Frontal cortex (tissue), 4 donors: ENCODE measurements around the gene LIPE. TPM values are rescaled to one million over a fixed set of nuclear protein-coding genes. Genes with fewer than 3 reads are reported as not detected.

Experiments used
- DNase-seq, 2 donors: peaks; one replicate each; pipeline ENCODE4 v3.0.0; 2012; ENCODE audit warnings: low spot score in 2 of 2
- FAIRE-seq: peaks from 2 replicates; lab custom pipeline; 2012; peaks lifted over from hg19 to GRCh38; lab: Jason Lieb, UNC
- total RNA-seq: library from RNA; depleted of rRNA; stranded (reverse); fragments of >200 nt; gene quantifications from one replicate; pipeline ENCODE4 v1.2.3, GENCODE V29; 2014
- donor health status: control.
- donor health status: control.
- donor health status: control.

LIPE gene
- total RNA-seq, 1 donor from 2014 or later = 10.2 TPM

GRCh38 chr19:42420055-42420544 lies 7.1 kb downstream of the LIPE start:
- DNase-seq = peak in 1 of 2 donors; percentile 44
- FAIRE-seq = no peak

GRCh38 chr19:42419309-42419708 lies 7.9 kb downstream of the LIPE start:
- FAIRE-seq = no peak
- no peak for DNase-seq

- no peak for FAIRE-seq
- DNase-seq = peak in 1 of 2 donors; percentile 64
These were observed 14.5 kb downstream of the LIPE start for GRCh38 chr19:42412661-42413076.

- no peak for FAIRE-seq
- peak in 1 of 2 donors; percentile 67 for DNase-seq
These were observed 15.0 kb downstream of the LIPE start for GRCh38 chr19:42412227-42412626.

GRCh38 chr19:42411581-42412178 lies 15.5 kb downstream of the LIPE start:
- DNase-seq (no peak), FAIRE-seq (no peak)

- FAIRE-seq (no peak), DNase-seq (no peak)
These were observed 16.8 kb downstream of the LIPE start for GRCh38 chr19:42410371-42410770.

GRCh38 chr19:42409477-42409876 lies 17.7 kb downstream of the LIPE start:
- FAIRE-seq = no peak

GRCh38 chr19:42407816-42408175 lies 19.4 kb downstream of the LIPE start:
- no peak for DNase-seq

More at GRCh38 chr19:42409477-42409876, 17.7 kb downstream of the LIPE start:
- no peak for DNase-seq

GRCh38 chr19:42407085-42407815 lies 19.9 kb downstream of the LIPE start:
- FAIRE-seq = no peak

More at GRCh38 chr19:42407816-42408175, 19.4 kb downstream of the LIPE start:
- FAIRE-seq = no peak

GRCh38 chr19:42406111-42406510 lies 21.1 kb downstream of the LIPE start:
- DNase-seq (no peak), FAIRE-seq (no peak)

More at GRCh38 chr19:42407085-42407815, 19.9 kb downstream of the LIPE start:
- no peak for DNase-seq

- no peak for FAIRE-seq
- no peak for DNase-seq
These were observed 23.6 kb downstream of the LIPE start for GRCh38 chr19:42403586-42403985.

- FAIRE-seq = no peak
- DNase-seq = no peak
These were observed 24.6 kb downstream of the LIPE start for GRCh38 chr19:42402376-42403116.

- DNase-seq (peak; percentile 71 to 79), FAIRE-seq (no peak)
These were observed 25.6 kb downstream of the LIPE start for GRCh38 chr19:42401365-42402303.

GRCh38 chr19:42400404-42400803 lies 26.8 kb downstream of the LIPE start:
- DNase-seq (no peak), FAIRE-seq (no peak)

- FAIRE-seq (no peak), DNase-seq (no peak)
These were observed 29.7 kb downstream of the LIPE start for GRCh38 chr19:42397263-42398166.

GRCh38 chr19:42396381-42397262 lies 30.6 kb downstream of the LIPE start:
- DNase-seq (peak; percentile 94 to 99), FAIRE-seq (peak; percentile 95)

- DNase-seq (no peak), FAIRE-seq (no peak)
These were observed 32.4 kb downstream of the LIPE start for GRCh38 chr19:42394751-42395150.

GRCh38 chr19:42392165-42392564 lies 35.0 kb downstream of the LIPE start:
- no peak for FAIRE-seq

More at GRCh38 chr19:42392165-42392564, 35.0 kb downstream of the LIPE start:
- DNase-seq = no peak
